GM19099 (cell line): ENCODE data around the gene PRXL2B.
A peak's percentile ranks its signal among the peaks of the same experiment; 100 is the strongest.

Source experiments
- POLR2A ChIP-seq: IDR thresholded peaks from 3 replicates; pipeline ENCODE4 v1.6.1; 2011; ENCODE audit warnings: low read depth; ENCODE audit not compliant: insufficient read length; ENCODE audit errors: extremely low read depth

Gene PRXL2B

DNA sequence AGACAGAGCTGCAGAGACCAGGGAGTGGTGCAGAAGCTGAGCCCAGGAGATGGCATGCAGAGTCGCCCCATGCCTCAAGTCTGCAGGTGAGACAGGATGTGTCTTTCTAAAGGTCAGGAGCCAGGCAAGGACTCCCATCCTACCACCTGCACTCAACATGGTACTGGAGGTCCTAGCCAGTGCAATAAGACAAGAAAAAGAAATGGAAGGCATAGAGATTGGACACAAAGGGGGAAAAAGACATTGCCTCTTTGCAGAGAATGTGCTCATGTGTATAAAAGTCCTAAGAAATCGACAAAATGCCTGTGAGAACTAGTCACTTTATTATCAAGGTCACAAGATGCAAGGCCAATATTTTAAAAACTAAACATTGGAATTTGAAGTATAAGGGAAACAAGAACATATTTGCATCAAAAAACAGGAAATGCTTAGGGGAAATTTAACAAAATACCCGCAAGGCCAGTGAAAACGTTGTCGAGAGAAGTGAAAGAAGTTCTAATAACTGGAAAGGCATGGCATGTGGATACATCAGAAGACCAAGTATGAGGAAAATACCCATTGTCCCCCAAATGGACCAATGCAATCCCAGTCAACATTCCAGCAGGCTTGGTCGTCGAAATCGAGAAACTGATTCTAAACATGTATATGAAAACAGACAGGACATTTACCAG, 13.2 kb upstream of the PRXL2B start:
- TF ChIP-seq POLR2A, result no peak

DNA sequence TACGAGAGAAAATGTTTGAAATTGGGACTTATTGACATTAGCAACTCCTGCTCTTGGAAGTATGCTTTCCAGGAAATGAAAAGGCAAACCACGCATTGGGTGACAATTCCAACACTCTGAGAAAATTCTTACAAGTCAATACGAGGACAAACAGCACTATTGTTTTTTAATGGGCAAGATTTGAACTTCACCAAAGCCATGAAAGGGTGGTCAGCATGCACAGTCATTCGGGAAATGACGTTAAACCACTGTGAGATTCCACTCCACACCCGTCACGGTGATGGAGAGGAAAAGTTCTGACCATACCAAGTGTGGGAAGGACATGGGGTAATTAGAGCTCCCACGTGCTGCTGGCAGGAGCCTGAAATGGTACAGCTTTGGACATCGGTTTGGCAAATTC, 12.2 kb upstream of the PRXL2B start:
- no peak for TF ChIP-seq POLR2A

DNA sequence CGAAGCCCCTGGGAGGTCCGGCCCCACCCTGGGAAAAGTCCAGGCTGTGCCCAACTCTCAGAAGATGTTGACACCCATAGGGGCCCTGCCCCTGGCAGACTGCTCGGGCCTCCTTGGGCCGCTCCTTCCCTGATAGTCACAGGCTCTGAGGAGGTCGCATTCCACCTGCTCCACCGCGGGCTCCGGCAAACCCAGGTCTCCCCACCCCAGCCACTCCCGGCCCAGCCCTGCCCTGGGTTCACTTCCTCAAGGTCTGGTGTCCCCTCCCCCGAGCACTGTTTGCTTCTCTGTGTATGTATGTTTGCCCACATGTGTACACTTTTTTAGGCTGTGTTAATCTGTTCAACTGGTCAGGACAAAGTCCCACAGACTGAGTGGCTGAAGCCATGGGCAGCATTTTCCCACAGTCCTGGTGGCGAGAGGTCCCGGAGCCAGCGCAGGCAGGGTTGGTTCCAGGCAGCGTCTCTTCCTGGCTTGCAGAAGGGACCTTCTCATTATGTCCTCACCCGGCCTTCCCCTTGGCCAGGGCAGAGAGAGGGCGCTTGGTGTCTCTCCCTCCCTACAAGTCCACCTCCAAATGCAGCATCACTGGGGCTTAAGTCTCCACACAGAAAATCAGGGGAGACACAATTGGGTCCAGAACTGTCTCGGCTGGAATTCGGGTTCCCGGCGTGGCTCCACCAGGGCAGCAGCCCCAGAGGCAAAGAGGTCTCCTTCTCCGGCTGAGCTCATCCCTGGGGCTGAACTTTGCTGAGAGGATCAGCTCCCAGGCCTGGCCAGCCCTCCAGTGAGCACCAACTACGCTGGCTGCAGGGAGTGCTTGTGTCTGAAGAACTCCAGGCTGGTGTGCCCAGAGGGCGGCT, 10.5 kb upstream of the PRXL2B start:
- TF ChIP-seq POLR2A, result no peak

DNA sequence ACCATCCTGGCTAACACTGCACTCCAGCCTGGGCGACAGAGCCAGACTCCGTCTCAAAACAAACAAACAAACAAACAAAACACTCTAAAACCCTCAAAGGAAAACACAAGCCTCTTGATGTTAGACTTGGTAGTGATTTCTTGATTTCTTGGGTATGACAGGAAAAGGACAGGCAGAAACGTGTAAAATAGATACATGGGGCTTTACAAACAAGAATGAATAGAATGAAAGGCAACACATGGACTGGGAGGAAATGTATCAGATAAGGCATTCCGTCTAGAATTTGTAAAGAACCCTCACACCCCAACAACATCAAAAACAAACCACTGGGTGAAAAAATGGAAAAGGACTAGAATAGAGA, 7.8 kb upstream of the PRXL2B start:
- TF ChIP-seq POLR2A, result no peak

DNA sequence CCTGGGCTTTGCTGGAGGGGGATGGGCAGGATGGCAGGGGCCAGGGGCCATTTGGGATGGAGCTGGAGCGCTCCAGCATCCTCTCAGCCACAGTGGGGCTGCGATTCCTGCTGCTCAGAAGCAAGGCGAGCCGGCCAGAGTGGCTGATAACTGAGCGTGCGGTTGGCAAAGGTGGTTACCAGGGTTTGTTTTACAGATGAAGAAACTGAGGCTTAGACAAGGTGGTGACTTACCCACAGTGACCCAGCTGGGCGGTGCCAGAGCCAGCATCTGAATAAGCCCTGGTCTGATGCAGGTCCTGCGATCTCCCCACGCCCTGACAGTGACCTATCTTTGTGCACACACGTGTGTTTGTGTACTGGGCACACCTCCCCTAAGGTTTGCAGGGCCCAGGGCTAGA, 5.9 kb upstream of the PRXL2B start:
- no peak for TF ChIP-seq POLR2A

DNA sequence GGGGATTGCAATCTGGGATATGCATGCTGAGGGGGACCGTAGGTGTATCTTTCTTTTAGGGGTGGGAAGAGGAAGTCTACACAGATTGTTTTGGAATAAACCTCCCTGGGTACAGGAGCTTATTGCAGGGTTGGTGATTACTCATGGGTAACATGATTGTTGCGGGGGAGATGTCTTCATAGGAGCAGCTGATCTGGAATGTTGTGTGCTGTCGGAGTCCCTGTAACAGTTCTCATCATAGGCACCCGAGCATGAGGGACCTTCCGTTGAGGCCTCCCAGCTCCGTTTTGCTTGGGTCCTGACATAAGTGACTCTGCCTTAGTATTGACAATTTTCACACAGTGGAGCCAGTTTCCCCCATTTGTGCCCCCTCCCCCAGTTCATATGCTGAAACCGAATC, 4.2 kb upstream of the PRXL2B start:
- TF ChIP-seq POLR2A, result no peak

DNA sequence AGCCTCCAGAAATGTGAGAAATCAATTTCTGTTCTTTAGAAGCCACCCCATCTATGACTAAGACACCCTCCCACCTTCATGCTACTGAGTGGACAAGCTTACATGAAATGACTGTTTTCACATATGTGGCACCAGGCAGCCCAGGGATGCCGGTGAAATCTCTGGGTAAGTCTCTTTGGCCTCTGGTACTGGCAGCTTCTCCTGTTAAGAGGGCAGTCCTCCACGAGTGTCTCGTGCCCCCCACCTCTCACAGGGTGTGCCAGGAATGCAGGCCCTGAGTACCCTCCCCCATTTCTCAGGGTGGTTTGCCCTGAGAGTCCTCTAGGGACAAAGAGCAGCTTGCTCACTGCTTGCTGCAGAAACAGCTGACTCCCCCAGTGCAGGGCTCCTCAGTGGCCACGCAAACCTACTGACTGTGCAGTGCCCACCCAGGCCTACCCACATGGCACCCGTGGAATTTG, 3.2 kb upstream of the PRXL2B start:
- no peak for TF ChIP-seq POLR2A

DNA sequence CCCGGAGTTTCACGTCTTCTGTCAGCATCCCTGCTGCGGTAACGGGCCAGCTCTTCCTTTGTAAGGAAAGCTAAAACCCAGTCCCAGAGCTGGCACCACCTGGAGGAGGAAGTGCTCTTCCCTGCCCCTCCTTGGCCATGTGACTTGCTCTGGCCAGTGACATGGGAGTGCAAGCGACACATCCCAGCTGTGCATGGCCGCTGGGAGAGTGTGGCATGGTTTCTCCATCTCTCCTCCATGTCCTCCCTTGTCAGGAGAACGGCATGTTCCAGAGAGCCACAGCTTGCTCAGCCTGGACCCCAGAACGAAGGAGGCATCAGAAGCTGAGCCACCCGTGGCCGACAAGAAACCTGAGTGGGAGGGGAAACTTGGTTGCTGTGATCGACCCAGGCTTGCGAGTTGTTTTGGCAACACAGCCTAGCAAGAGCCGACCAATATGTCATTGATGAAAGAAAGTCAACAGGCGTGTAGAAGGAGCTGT, 2.7 kb upstream of the PRXL2B start:
- TF ChIP-seq POLR2A, result no peak

DNA sequence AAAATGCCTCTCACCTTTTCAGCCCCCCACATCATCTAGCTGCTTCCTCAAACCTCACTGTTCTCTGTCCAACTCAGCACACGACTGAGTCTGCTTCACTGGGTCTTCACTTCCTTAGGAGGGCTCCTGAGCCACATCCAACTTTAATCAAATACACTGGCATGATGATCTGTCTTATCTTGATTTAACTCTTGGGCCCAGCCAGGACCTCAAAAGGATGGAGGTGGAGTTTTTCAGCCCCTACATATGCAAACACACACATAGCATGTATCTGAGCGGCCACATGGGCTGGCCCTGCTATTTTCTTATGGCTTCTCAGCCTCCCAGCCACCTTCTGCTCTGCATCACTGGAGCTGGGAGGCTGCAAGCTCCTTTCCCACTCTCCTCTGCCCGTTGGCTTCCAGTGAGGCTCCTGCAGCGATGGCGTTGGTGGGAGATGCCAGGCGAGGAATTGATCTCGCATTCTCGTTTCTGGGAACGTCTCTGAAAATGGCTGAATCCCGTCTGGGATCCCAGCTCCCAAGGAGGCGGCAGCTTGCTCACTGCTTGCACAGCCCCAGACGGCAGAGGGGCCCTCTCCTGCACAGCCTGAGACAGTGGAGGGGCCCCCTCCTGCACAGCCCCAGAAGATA, 1.8 kb upstream of the PRXL2B start:
- TF ChIP-seq POLR2A, result no peak

DNA sequence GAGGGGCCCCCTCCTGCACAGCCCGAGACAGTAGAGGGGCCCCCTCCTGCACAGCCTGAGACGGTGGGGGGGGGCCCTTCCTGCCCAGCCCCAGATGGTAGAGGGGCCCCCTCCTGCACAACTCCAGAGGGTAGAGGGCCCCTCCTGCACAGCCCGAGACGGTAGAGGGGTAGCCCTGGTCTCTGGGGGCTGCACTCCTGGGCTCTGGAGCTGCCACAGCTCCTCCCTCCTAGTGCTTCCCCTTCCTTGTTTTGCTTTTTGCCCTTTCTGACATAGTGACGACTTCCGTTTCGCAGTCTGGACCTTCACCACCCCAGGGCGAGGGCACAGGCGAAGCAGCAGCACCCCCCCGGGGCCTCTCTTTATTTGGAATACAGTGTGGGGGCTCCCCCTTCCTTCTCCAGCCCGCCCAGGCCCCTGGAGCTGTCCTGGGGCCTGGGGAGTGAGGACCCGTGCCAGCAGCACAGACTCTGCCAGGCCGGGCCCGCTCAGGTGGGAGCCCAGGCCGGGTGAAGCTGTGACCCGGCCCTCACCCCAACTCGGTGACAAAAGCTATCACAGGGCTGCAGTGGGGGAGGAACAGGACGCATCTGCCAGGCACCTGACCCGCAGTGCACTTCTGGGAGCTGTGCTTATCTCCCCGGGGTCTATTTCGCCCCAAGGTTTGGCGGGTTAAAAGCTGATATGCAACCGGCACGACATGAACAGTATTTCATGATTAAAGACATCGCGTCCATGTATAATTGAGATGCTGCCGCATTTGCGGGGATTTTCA, 1.1 kb upstream of the PRXL2B start:
- peak; percentile 75 for TF ChIP-seq POLR2A

DNA sequence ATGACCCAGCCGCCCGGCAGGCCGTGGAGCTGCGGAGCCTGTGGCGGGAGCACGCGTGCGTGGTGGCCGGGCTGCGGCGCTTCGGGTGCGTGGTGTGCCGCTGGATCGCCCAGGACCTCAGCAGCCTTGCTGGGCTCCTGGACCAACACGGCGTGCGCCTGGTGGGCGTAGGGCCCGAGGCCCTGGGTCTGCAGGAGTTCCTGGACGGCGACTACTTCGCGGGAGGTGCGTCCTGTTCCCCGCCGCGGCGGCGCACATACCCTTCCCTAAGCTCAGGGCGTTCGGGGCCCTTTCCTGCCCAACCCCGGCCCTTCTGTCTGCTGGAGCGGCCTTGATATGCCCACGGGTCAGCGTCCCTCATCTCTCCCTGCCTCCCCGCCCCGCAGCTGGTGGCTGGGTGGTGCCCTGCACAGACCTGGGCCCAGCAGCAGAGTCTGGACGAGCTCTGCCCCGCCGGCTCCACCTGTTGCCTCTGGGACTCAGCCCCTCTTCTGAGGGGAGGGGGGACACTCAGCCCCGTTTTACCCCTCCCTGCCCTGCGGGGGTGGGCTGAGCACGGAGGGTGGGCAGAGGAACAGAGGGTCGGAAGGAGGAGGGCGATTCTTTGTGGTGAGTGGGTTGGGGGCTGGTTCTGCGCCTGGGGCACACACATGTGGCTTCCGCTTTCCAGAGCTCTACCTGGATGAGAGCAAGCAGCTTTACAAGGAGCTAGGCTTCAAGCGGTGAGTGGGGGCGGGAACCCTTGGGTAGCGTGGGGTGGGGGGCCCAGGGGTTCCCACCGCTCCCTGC, 688 bp downstream of the PRXL2B start:
- TF ChIP-seq POLR2A, result no peak

DNA sequence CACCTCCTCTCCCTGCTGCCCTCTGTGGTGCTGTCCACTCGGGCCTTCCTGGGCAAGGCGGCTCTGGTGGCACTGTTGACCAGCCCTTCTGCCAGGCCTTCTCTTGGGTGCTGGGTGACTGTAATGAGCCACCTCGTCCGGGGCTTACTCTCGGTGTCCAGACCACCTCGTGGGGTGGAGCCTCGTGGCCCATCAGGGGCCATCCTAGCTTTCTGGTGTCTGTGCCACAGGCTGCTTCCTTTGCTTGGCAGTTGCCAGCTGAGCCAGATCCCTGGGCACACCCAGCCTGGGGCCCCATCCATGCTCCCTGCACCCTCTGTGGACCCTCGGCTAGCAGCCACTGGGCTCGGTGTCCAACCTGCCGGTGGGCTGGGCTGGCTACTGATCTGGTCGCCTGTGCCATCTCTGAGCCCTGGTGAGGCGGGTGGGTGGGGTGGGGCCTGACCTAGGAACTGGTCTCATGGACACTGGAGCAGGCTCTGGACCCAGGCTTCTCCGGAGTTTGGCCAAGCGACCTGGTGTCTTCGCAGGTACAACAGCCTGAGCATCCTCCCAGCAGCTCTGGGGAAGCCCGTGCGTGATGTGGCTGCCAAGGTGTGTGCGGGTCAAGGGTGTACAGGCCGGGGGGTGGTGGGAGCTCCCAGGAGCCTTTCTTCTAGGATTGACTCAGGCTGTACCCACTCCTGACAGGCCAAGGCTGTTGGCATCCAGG, 1.4 kb downstream of the PRXL2B start:
- no peak for TF ChIP-seq POLR2A

DNA sequence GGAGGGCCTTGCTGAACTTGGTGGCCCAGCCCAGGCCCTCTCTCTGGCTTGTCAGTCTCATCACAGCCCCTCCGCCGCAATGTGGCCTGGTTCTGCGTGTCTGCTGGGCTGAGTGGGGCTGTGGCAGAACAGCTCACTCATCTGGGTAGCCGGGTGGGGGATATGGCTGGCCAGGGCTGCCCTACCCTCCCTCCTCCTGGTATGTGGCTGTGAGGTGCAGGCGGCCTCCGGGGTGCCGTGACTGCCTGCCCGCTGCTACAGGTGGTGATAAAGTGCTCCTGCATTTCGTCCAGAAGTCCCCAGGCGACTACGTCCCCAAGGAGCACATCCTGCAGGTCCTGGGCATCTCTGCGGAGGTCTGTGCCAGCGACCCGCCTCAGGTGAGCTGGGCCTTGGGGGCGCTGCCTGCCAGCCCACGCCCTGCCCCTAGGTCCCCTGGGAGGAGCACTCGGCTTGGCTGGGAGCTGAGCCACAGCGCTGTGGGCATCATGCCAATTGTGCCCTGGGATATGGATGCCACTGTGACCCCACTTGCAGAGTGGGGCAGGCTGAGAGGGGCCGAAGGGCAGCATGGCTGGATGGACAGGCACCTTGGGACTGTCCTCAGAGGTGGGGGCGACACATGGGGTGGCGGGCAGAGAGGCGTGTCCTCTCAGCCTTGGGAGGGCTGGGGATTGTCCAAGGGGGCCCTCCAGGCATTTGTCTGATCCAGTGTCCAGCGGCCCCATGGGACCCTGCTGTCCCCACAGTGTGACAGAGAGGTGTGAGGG, 2.3 kb downstream of the PRXL2B start:
- TF ChIP-seq POLR2A, result no peak
